Epithelial cell of prostate (primary cell): ENCODE data around the gene SRPX.

Source experiments
- DNase-seq: peaks from one replicate; pipeline ENCODE4 v3.0.0-alpha.2; 2011; ENCODE audit warnings: low read depth, low spot score
- H3K27ac ChIP-seq: fragments of 450-650 bp; 2 replicates; pipeline ENCODE4 v1.5.1; 2017; ENCODE audit warnings: mild to moderate bottlenecking

The SRPX gene

DNA sequence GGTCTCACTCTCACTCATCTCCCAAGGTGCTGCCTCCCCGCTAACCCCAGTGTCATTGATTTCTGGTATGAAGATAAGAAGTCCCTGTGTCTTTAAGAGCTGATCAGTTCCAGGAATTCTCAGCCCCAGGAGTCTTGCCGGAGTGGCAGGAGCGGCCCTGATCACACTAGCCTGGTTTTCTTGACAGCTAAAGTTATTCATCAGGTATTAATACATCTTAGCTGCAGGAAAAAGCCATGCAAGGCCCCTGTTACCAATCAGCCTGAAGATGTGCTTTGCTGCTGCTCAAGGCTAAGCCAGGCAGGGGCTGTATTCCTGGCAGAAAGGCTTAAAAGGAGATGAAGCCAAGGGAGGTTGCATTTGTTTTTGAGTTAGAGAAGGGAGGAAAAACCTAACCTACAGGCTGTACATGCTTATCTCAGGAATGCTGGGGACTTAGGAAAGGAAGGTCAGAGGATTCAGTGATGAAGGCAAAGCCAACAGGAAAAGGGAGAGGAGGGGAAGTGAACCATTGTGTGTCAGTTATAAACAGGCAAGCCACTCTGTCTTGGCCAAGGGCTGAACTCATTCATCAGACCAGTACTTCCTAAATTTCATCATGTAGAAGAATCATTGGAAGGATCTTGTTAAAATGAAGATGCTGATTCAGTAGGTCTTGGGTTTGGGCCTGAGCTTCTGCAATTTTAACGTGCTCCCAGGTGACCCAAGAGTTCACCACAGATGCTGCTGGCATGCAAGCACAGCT lies 8.6 kb downstream of the SRPX start:
- H3K27ac ChIP-seq: no peak overlapping the region
- no peak for DNase-seq

DNA sequence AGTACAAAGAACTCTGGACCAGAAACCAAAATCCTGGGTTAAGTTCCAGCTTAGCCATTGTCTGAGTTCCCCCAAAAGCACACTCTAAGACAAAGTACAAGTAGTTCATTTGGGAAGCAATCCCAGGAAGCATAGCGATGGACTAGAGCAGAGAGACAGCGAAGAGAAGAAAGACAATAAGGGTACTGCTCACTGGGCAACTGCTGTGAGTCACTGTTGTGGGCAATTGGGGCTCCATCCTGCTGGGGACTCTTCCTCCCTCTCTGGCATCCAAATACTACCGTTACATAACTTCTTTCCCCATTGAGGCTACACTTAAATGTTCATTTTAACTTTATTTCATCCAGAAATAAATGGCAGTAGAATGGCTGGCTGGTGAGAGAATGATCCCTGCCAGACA lies 14.1 kb downstream of the SRPX start:
- DNase-seq: no peak
- H3K27ac ChIP-seq: no peak overlapping the region

DNA sequence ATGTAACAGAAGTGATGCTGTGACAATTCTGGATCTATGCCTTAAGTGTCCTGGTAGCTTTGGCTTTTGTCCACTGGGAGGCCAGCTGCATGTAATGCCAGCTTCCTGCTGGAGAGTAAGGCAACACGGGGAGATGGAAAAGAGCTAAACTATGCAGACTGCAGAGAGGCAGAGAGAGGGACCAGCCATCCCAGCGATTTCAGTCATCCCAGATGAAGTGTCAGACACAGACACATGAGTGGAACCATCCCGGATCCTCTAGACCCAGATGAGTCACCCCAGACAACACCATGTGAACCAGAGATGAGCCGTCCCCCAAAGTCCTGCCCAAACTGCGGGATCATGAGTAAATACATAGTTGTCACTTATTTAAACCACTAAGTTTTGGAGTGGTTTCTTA lies 14.6 kb downstream of the SRPX start:
- no peak overlapping the region for H3K27ac ChIP-seq
- DNase-seq: no peak

DNA sequence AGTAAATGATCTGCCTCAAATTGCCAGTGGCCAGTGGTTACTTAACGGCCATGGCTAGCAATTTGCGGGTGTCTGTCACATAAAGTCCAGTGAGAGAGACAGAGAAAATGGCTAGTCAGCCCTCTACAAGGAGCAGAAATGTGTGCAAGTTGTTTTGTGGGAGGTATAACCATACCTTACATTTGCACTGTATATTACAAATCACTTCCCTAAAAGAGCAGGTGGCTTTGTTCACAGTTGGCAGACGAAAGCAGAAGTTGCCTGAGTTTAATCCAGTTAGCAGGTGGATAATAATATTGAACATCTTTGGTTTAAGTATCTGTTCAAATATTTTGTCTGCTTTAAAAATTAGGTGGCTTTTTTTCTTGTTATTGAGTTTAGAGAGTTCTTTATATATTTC lies 15.6 kb downstream of the SRPX start:
- no peak for DNase-seq
- no peak overlapping the region for H3K27ac ChIP-seq

DNA sequence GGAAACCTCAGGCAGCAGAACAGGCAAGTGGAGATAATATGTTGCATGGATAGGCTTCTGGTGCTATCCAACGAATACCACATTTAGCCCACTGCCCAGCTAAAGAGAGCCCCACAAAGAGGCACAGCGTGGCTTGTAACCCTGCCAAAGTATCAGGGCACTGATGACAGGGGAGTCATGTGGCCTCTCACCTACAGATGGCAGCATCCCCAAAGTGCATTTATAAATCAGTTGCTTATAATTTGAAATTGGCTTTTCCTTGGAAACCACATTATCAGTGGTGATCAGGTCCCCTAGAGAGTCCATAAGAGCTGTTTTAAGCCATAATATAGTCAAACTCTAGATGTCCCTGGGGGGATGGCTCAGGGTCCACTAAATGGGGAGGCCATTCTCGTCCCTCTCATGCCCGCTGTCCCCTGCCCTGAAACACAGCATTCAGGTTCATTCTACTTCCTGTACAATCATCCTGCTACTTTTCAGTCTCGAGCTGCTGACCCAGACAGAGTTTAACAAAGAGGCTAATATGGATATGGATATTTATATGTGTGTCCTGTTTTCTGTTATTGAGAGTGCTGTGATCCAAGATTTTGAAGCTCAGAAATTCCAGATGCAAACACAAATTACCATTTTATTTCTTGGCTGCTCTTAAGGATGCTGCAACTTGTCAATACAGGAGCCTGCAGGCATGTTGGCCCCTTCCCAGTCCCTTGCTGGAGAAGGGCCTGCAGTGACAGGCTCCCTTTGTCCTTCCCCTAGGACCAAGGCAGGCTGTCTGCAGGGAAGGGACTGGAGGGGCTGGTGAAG lies 28.5 kb downstream of the SRPX start:
- H3K27ac ChIP-seq: no peak overlapping the region
- DNase-seq: no peak

DNA sequence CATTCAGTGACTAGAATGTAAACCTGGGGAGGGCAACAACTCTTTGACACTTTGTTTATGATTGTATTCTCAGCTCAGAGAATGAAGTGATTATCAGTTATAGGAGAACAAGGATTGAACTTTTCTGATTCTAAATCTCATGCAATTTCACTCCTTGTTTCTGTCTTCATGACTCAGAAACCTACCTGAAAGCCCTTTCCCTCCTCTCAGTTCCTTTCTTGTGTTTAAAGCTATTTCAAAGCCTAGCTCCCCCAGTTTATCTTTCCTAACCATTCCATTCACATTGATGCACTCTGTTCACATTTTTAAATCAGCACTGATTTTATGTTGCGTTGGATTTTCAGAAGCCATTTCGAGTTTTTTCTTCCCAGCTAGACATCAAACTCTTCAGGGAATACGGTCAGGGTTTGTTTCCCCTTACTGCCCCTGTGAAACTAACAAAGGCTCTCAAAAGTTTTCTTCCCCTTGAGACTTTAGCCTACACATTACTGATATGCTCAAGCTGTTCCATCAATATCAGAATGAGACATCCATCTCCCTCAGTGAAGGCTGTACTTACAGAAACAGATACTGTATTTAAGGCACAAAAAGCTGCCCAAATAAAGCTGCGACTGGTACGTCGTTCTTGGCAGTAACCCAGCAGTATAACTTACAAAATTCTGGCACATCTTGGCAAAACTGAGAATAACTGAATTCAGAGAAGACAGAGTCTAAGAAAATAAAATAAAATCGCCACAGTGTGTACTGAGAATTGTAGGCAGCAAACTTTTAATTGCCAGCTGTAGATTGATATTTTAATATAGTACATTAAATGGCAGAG lies 31.0 kb downstream of the SRPX start:
- no peak overlapping the region for H3K27ac ChIP-seq
- DNase-seq: no peak

DNA sequence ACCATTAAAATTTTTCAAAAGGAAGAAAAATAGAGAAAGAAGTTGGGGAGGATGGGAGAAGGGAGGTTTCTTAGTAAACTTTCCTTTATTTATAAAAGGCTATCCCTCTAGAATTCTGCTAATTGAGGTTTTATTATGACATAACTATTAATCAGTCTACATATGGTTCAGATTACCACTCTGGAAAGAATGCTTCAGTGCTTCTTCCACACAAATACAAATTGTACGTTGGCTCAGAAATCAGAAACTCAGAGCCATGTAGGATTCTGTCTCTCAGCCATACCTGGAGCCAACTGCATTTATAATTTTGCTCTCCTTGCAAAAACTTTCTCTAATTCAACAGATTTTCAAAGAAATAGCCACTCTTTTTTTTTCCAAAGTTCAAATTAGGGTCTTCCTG lies 37.1 kb downstream of the SRPX start:
- no peak overlapping the region for H3K27ac ChIP-seq
- DNase-seq: no peak

DNA sequence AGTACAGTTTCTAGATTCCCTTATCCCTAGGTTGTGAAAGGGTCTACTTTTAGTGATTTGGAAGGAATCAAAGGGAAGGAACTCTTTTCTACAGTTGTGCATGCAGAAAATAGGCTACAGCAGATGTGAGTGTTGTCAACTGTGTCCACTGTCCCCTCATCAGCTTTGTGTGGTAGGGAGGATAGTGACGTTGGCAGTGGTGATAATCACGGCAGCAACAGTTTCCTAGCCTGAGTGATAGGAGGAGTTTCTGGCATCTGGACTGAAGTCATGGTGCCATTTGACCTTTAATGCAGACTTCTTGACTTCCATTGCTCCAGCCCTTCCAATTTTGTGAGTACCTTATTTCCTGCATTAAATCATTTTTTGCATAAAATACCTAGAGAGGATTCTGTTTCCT lies 39.3 kb downstream of the SRPX start:
- H3K27ac ChIP-seq: no peak overlapping the region
- no peak for DNase-seq

DNA sequence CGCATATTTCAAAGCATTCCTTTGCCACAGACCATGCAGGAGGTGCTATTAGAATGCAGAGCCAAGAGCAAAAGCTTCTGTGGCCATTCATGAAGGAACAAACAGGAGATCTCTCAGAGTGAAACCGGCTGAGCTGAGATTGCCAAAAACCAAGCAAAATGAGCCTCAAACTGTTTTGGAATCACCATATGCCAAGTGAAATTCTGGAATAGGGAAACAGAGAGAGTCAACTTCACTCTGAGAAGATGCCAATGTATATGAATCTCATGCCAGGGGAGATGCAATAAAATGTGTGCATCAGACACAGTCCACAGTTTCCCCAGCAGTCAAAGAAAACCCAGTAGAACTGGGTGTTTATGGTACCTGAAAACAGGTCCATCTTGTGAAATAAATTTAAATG lies 42.3 kb downstream of the SRPX start:
- no peak for DNase-seq
- no peak overlapping the region for H3K27ac ChIP-seq

DNA sequence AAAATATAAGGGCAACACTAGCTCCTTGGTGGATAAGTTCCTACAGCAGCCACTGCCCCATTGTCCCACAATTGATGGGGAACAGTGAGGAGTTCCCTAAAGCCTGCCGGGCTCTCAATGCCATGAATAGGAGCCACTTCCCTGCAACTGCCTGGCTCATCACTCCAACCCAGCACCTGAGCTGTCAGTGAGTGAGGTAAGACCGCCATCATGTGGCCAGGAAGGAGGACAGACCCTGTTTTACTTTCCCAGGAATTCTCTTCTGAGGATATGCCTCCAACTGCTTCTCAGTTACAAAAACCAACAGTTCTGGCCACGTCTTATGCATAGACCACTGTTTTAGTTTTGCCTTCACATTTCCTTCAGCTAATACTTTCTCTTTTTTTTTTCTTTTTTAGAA lies 45.5 kb downstream of the SRPX start:
- DNase-seq: peak; percentile 3
- no peak overlapping the region for H3K27ac ChIP-seq

DNA sequence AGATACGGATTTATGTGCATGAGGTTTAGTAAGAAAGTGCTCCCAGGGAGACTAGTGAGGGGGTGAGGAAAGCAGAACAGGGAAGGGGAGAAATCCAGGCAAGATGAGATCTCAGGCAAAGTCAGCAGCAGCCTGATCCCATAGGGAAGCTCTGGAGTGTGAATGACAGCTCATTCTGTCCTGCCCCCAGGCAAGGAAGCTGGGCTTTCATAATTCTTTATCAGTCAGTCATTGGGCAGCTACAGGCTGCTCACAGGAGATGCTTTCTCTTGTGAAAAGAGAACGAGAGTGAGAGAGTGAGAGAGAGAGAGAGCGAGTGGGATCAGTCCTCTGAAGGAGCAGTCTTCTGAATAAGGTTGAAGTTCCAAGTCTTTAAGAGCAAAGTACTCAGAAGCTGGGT lies 48.1 kb downstream of the SRPX start:
- no peak for DNase-seq
- H3K27ac ChIP-seq: no peak overlapping the region

DNA sequence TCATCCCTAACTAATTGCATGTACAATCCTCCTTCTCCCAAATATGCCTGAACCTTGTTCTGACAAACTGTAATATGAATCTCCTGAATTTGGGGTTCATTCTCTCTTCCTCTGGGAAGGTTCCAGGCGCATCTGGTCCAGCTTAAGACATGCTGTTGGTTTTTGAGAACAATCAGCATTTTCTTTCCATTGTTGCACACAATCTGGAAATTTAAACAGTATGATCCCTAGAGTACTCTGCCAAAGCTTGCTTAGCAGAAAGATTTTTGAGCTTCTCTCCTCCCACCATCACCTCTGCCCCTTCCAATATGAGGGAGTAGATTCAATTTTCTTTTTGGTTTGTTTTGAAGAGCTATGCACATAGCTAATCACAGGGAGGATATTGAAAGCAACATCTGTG lies 50.1 kb downstream of the SRPX start:
- DNase-seq: no peak
- no peak overlapping the region for H3K27ac ChIP-seq

DNA sequence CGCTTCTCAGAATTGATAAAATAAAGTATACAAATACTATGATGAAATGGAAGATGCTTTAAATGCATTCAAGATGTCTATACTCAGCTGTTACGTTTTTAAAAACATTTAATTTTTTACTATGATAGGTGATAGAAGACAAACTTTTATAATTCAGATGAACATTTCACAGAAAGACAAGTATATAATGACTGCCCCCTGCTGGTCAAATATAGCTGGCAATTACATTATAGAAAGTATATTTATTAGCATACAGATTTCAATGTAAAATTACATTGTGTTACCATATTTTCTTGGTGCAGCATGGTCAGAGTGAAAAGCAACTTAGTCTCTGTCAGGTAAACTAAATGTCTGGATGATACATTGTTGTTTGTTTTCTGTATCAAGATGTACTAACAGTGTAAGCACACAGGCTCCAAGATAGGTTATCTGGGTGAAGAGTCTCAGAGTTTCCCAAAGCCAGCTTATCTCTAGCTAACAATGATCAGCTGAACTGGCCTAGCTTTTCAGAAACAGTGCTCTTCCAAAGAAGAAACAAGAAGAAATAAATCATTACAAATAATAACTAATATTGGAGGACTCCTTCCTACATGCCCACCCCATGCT lies 54.1 kb downstream of the SRPX start:
- DNase-seq: no peak
- no peak overlapping the region for H3K27ac ChIP-seq

DNA sequence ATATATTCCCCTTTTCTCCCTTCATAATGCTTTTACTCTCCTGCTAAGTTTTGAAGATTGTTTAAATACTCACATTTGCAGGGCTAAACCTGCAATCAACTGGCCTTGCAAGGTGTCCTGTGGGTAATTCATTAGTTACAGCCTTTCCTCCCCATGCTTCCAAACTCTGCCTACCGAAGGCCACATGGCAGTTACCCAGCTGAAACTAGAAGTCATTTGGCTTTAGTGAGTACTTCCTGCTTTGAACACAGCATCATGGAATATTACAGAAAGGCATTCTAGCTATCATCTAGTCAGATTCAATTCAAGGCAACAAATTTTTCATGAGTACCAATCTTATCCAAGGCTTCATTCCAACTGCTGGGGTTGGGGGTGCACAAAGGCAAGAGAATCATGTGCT lies 55.6 kb downstream of the SRPX start:
- DNase-seq: no peak
- no peak overlapping the region for H3K27ac ChIP-seq

DNA sequence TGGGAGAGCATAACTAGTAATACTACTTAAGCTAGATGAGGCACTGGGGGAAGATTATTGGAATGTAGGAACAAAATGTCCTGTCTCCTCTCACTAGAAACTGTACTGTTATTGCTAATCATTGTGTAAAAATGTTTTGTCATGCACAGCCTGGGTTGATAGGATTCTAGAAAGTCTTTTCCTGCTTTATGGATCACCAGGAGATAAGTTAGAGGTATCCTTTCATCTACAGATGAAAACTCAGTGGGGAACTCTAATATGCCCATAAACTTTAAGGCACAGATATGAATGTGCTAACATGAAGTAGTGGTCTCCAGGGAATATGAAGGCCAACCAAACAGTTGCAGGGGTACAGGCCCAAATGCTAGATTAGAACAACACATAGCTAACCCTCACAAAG lies 57.5 kb downstream of the SRPX start:
- no peak for DNase-seq
- no peak overlapping the region for H3K27ac ChIP-seq

DNA sequence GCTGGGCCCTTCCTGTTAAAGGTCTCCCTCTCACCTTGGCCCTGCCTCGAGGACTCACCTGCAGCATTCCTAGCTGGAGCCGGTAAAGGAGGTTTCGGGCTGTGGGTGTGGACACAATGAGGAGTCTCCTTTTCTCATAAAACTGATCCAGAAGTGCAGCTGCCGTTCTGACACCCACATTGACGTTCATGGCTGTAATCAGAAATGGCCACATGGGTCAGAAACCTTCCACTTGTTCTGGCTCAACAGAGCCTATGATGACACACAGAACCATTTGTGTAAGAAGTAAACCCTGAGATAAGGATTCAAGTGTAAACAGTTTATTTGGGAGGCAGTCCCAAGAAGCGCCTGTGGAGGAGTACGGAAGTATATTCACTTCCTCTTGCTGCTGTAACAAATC lies 63.8 kb downstream of the SRPX start:
- DNase-seq: no peak
- no peak overlapping the region for H3K27ac ChIP-seq

DNA sequence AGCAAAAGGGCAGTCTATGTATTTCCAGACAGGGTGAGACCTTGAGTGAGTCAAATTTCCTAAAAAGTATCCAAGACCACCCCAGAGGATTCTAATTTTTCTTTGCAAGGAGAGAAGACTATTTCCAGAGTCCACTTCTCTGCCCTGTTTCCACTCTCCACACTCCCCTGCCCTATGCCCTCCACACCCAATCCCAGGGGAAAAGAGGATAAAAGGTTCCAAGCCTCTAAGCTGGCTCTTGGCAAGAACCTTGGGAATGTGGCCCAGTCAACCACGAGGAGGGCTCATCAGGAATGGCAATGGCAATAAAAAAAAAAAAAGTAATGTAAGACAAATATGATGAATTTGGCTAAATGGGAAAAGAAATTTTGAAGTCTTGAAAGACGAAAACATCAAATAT lies 65.9 kb downstream of the SRPX start:
- no peak for DNase-seq
- H3K27ac ChIP-seq: no peak overlapping the region

DNA sequence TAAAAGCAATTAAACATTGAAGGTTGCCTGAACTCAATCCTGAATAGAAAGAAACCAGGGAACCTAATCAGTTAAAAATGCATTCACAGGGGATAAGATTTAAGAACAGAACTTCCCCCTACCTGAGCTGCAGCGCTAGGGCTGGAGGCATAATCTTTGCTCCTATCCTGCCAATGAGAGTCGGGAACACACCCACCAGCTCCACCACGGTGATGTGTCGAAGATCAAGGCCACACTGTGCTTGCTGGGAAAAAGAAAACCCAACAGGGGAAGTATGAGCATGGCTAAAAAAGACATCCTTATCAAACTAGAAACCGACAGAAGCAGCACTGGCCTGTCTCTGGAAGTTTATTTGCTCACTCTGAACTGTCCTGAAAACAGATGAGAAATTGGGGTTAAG lies 66.3 kb downstream of the SRPX start:
- H3K27ac ChIP-seq: no peak overlapping the region
- DNase-seq: no peak

DNA sequence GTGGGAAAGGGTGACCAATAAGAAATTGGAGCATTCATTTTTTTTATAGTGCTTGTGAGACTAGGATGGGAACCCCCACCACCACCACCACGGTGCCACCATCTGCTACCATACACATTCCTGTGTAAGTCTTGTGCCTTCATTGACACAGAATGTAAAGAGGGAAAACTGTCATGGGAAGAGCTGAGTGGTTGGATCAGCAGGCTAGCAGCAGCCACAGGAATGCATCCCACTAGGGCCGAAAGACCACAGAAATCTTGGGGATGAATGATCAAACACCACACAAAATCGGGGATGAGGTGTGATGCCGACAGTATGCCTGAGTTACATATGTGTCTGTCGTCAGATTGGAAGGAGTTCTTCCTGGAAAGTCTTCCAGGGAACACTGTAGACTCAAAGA lies 69.2 kb downstream of the SRPX start:
- H3K27ac ChIP-seq: no peak overlapping the region

DNA sequence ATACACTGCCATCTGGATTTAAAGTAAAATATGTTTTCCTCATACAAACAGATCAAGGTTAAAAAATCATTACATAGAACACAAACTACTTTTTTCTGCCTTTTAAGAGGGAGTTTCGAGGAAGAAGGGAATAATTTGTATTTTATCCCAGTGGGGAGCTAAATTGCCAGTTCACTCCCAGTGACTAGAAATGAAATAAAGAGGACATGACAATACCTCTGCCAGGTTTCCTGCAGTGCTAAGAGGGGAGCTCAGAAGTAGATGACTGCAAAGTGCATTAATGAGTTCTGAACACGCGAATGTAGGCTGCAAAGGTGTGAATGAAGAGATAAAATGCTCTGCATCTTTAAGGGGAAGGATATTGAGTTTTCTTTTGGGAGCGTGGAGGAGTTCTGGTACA lies 69.7 kb downstream of the SRPX start:
- H3K27ac ChIP-seq: no peak overlapping the region
- no peak for DNase-seq

More for the DNA sequence above, 69.2 kb downstream of the SRPX start:
- no peak for DNase-seq

DNA sequence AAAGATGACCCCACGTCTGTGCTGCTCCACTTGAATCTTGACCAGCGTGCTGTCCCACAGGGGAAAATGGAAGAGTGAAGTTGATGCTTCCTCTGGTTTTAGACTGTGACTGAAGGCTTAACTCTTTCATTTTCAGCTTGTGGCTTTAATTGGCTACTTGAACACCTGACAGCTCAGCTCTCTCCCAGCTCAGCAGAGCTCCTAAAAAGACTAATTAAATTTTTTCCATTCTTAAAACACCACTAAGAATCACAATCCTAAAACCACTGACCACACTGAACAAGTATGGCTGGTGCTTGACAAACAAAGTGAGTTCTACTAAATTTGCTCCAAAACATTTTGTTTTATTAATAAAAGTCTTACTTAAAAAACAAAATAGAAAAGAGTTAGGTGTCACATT lies 71.7 kb downstream of the SRPX start:
- no peak for DNase-seq
- no peak overlapping the region for H3K27ac ChIP-seq
